Brain microvascular endothelial cell (primary cell): ENCODE measurements around the gene TUSC1.

Experiments
- DNase-seq: peaks from one replicate; pipeline ENCODE4 v3.0.0-alpha.2; 2020
- H3K27ac ChIP-seq: fragments of 250-450 bp; sonication (Bioruptor Pico); 2 replicates; pipeline ENCODE4 v1.5.1; 2020; ENCODE audit warnings: mild to moderate bottlenecking, moderate library complexity
- H3K27me3 ChIP-seq: fragments of 250-450 bp; sonication (Bioruptor Pico); replicated peaks from 2 replicates; pipeline ENCODE4 v1.5.1; 2020; ENCODE audit warnings: mild to moderate bottlenecking
- H3K36me3 ChIP-seq: fragments of 250-450 bp; sonication (Bioruptor Pico); replicated peaks from 2 replicates; pipeline ENCODE4 v1.5.1; 2020; ENCODE audit warnings: mild to moderate bottlenecking
- H3K4me3 ChIP-seq: 2 replicates; pipeline ENCODE4 v1.5.1; 2011; ENCODE audit warnings: low read depth, mild to moderate bottlenecking, control low read depth, low read length, moderate library complexity
- in situ Hi-C: cut with HindIII; loops from 2 replicates; pipeline ENCODE4 v1.10.0; 2017; ENCODE audit warnings: low sequenced_read_pairs, low pct_ligation_motif_present
- TF ChIP-seq, protein P1 (sequence below): IDR thresholded peaks from 2 replicates; pipeline ENCODE4 v1.5.1; 2011; ENCODE audit warnings: low read depth, mild to moderate bottlenecking, moderate library complexity, low read length, control low read depth, inconsistent platforms; ENCODE audit errors: missing control alignments

The TUSC1 gene

DNA sequence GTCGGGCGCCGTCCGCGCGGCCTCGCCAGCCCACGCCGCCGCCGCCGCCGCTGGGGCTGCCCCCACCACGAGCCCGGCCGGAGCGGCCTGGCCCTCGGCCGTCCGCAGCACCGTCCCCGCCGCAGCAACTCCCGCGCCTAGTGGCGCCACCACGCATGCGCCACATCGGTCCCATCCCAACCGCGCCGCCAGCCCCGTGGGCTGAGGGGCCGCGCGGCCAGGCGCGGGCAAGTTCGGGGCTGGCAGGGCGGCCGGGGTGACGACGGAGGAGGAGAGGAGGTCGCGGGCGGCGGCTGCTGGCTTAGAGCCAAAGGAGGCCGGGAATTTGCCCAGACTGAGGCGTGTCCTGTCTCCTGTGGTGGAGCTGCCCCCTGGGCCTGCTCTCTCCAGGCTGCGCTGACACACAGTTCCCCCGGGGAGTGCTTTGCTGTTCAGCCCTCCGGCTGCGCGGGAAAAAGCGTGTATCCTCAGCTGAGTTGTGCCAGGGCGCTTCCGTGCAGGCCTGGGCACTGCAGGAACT, at the start of gene TUSC1:
TUSC1 (minus strand) TSS at position 298 of the 520 bp plus-strand sequence; CDS start at position 166, 132 bp downstream.
- TF ChIP-seq, protein P1, sequence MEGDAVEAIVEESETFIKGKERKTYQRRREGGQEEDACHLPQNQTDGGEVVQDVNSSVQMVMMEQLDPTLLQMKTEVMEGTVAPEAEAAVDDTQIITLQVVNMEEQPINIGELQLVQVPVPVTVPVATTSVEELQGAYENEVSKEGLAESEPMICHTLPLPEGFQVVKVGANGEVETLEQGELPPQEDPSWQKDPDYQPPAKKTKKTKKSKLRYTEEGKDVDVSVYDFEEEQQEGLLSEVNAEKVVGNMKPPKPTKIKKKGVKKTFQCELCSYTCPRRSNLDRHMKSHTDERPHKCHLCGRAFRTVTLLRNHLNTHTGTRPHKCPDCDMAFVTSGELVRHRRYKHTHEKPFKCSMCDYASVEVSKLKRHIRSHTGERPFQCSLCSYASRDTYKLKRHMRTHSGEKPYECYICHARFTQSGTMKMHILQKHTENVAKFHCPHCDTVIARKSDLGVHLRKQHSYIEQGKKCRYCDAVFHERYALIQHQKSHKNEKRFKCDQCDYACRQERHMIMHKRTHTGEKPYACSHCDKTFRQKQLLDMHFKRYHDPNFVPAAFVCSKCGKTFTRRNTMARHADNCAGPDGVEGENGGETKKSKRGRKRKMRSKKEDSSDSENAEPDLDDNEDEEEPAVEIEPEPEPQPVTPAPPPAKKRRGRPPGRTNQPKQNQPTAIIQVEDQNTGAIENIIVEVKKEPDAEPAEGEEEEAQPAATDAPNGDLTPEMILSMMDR = peak; percentile 9
- peak within 1 kb of the TSS; percentile 95 for H3K27ac ChIP-seq
- peak within 1 kb of the TSS; percentile 67 for H3K4me3 ChIP-seq
- no peaks in the 10 kb centered on the region for H3K27me3 ChIP-seq
- in situ Hi-C loops = no loop called here
- peak; percentile 71 for DNase-seq
- H3K36me3 ChIP-seq = no peaks in the 10 kb centered on the region

DNA sequence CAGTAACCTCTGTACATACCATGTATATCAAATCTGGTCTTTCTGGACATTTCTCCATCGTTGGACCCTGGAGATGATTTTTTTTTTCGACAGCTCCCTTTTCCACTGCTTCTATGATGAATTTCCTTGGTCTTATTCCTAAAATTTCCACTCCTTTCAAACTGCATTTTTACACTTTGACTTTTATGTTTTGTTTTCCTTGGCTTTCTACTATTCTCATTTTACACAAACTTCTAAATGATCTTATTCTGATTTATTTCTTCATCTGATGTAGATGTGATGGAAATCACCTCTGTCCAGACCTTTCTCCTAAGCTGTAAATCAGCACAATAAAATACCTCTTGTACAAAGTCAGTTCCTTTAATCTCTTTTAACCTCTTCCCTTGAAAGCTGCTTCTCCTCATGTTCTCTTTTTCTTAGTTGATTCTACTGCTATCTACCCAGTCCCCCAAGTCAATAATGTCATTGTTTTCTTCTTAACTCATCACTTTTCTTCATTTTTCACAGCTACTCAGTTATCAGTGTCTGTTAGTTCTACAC, 48.7 kb upstream of the TUSC1 start:
- no peak overlapping the region for H3K27ac ChIP-seq
- H3K36me3 ChIP-seq = no peaks in the 10 kb centered on the region
- no peak overlapping the region for H3K4me3 ChIP-seq
- TF ChIP-seq, protein P1 = no peak
- DNase-seq = no peak
- in situ Hi-C loops = no loop called here
- no peaks in the 10 kb centered on the region for H3K27me3 ChIP-seq

DNA sequence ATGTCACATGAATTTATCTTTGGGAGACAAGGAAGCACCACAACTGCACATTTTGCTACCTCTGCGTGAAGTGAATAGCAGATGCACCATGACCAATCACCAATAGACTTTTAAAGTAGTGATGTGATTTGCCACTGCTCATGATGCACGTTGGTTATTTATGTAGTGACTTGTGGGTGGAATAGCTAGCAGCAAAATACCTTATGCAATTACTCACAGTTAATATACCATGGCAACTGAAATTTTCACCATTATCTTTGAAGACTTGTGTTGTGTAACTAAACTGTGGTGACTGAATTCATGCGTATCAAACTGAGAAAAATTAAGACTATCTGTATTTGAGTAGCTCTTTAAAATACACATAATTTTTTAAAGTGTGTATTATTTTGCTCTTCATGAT, 46.2 kb upstream of the TUSC1 start:
- no peaks in the 10 kb centered on the region for H3K27me3 ChIP-seq
- H3K36me3 ChIP-seq = no peaks in the 10 kb centered on the region
- H3K4me3 ChIP-seq = no peak overlapping the region
- no peak overlapping the region for H3K27ac ChIP-seq
- in situ Hi-C loops = no loop called here
- DNase-seq = peak; percentile 54
- TF ChIP-seq, protein P1 = no peak

DNA sequence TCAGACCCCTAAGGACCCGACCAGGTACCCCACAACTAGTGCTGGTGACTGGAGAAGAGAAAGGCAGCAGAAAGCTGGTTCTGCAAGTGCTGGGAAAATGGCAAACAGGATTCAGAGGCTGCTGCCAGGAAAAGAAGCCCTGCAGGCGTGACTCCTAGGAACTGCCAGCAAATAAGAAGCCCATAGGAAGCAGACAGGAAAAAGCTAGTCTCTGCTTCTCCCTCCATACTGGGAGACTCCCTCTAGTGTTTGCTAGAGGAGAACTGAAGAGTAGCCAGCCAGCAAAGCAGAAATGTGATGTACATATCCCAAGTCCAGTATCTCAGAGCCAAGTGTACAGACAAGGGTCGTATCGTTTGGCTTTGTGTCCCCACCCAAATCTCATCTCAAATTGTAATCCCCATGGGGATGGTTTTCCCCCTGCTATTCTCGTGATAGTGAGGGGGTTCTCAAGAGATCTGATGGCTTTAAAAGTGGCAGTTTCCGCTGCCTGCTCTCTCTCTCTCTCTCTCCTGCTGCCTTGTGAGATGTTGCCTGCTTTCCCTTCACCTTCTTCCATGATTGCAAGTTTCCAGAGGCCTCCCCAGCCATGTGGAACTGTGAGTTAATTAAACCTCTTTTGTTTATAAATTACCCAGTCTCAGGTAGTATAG, 38.1 kb upstream of the TUSC1 start:
- in situ Hi-C loops = no loop called here
- peak; percentile 70 for DNase-seq
- Histone ChIP-seq H3K36me3 (no peaks in the 10 kb centered on the region), H3K4me3 (no peak overlapping the region), H3K27me3 (no peaks in the 10 kb centered on the region), H3K27ac (no peak overlapping the region)
- TF ChIP-seq, protein P1 = peak; percentile 83

DNA sequence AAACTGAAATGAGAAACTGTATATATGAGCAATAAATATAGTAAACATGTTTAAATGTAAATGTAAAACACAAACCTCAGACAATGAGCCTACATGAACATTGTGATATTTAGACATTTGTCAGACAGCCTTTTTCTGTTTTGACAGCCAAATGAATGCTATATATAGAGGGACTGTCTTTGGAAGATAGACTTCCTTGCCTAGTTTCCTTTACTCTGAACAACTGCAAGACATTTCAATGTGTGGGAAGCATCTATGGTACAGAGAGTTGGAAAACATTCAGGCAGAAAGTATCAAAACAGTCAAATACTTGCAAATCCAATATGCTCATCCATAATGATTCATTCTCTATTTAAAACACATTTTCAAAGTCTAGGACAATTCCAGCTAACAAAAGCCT, 31.7 kb upstream of the TUSC1 start:
- DNase-seq = no peak
- H3K36me3 ChIP-seq = no peaks in the 10 kb centered on the region
- in situ Hi-C loops = no loop called here
- no peak overlapping the region for H3K4me3 ChIP-seq
- H3K27ac ChIP-seq = no peak overlapping the region
- TF ChIP-seq, protein P1 = no peak
- no peaks in the 10 kb centered on the region for H3K27me3 ChIP-seq
